AG04450 (cell line): ENCODE data around the gene MRPL40. TPM values are rescaled to one million over a fixed set of nuclear protein-coding genes. Genes with fewer than 3 reads are reported as not detected.

Experiments
- CTCF ChIA-PET: fragments of 300-600, 350-600 bp; formaldehyde crosslinking; extraction: SDS; loops from one replicate; lab custom pipeline; 2022; ENCODE audit warnings: antibody characterized with exemption, inconsistent platforms; lab: Charles Lee
- POLR2A ChIA-PET: fragments of 350-600 bp; formaldehyde crosslinking; extraction: SDS; loops from one replicate; lab custom pipeline; 2021; ENCODE audit warnings: antibody characterized with exemption, inconsistent platforms; lab: Yijun Ruan, JAX
- DNase-seq: peaks from one replicate; pipeline ENCODE4 v3.0.0-alpha.2; 2011; ENCODE audit warnings: low read depth, low spot score
- H3K27ac ChIP-seq: one replicate; pipeline ENCODE4 v1.5.1; 2012; ENCODE audit warnings: low read depth, low read length, control low read depth
- H3K27me3 ChIP-seq: one replicate; pipeline ENCODE4 v1.6.0; 2012; ENCODE audit warnings: low read length; ENCODE audit not compliant: control insufficient read depth, insufficient read depth
- H3K4me3 ChIP-seq: 2 replicates; pipeline ENCODE4 v1.5.1; 2011; ENCODE audit warnings: mild to moderate bottlenecking, low read depth, low read length, control low read depth
- H3K9me3 ChIP-seq: 2 replicates; pipeline ENCODE4 v1.5.1; 2012; ENCODE audit warnings: low read length; ENCODE audit not compliant: control insufficient read depth, insufficient read depth
- CTCF ChIP-seq: IDR thresholded peaks from 2 replicates; pipeline ENCODE4 v1.5.1; 2011; ENCODE audit warnings: low read depth, low read length, control low read depth, inconsistent platforms
- polyA plus RNA-seq: library from polyadenylated mRNA; depleted of rRNA; stranded (reverse); fragments of >200 nt; gene quantifications from 2 replicates; pipeline ENCODE4 v1.2.3, GENCODE V29; 2011

MRPL40 gene
- polyA plus RNA-seq, 1 experiment = 49.5 TPM

GRCh38 chr22:19387575-19387974 is 44.8 kb upstream of the MRPL40 start:
- TF ChIP-seq CTCF = no peak
- H3K27me3 ChIP-seq = no peaks in the 10 kb centered on the region
- POLR2A ChIA-PET = no interaction called here
- DNase-seq = no peak
- H3K4me3 ChIP-seq = no peak overlapping the region
- H3K9me3 ChIP-seq = no peaks in the 10 kb centered on the region
- CTCF ChIA-PET = interaction anchor here (1.6 kb wide), 1 partner anchor 242 kb away, joined by 3 read pairs; no protein-coding TSS in a partner anchor
- H3K27ac ChIP-seq = no peak overlapping the region

GRCh38 chr22:19393704-19394103 is 38.6 kb upstream of the MRPL40 start:
- CTCF ChIA-PET = no interaction called here
- no peak for DNase-seq

GRCh38 chr22:19394274-19395050 is 37.9 kb upstream of the MRPL40 start:
- no peak for TF ChIP-seq CTCF
- Histone ChIP-seq H3K4me3 (no peak overlapping the region), H3K9me3 (no peaks in the 10 kb centered on the region), H3K27ac (no peak overlapping the region), H3K27me3 (no peaks in the 10 kb centered on the region)
- no peak for DNase-seq
- ChIA-PET POLR2A (interaction anchor here (2.1 kb wide), 1 partner anchor 37 kb away, joined by 7 read pairs; the partner anchor contains the start of genes HIRA and MRPL40), CTCF (no interaction called here)

More at GRCh38 chr22:19393704-19394103, 38.6 kb upstream of the MRPL40 start:
- no peak overlapping the region for H3K4me3 ChIP-seq
- no peaks in the 10 kb centered on the region for H3K9me3 ChIP-seq
- H3K27me3 ChIP-seq = no peaks in the 10 kb centered on the region
- TF ChIP-seq CTCF = no peak
- POLR2A ChIA-PET = no interaction called here
- H3K27ac ChIP-seq = no peak overlapping the region

GRCh38 chr22:19395276-19395675 is 37.1 kb upstream of the MRPL40 start:
- H3K27me3 ChIP-seq = no peaks in the 10 kb centered on the region
- POLR2A ChIA-PET = interaction anchor here (2.1 kb wide), 1 partner anchor 37 kb away, joined by 7 read pairs; the partner anchor contains the start of genes HIRA and MRPL40
- H3K9me3 ChIP-seq = no peaks in the 10 kb centered on the region
- DNase-seq = no peak
- H3K4me3 ChIP-seq = no peak overlapping the region
- CTCF ChIA-PET = interaction anchor here (1.2 kb wide), 1 partner anchor 96 kb away, joined by 4 read pairs; no protein-coding TSS in a partner anchor
- H3K27ac ChIP-seq = no peak overlapping the region
- TF ChIP-seq CTCF = no peak

GRCh38 chr22:19396561-19396933 is 35.8 kb upstream of the MRPL40 start:
- ChIA-PET CTCF (interaction anchor here (1.2 to 1.4 kb wide), 2 partner anchors 97 to 233 kb away, joined by 4 read pairs; no protein-coding TSS in a partner anchor), POLR2A (interaction anchor here (0.6 kb wide), 1 partner anchor 34 kb away, joined by 3 read pairs; no protein-coding TSS in a partner anchor)
- H3K4me3 ChIP-seq = no peak overlapping the region
- no peaks in the 10 kb centered on the region for H3K27me3 ChIP-seq
- H3K27ac ChIP-seq = no peak overlapping the region
- DNase-seq = no peak
- no peak for TF ChIP-seq CTCF
- H3K9me3 ChIP-seq = no peaks in the 10 kb centered on the region
